ENCODE measurements around the gene ATP8B1.

- TF ChIP-seq CTCF (IDR thresholded peaks at IDR 0.05) (no peak), EP300 (IDR thresholded peaks at IDR 0.05) (no peak), POLR2A (IDR thresholded peaks at IDR 0.05) (no peak)
Observed at GRCh38 chr18:57826252-57826651, 23.1 kb upstream of the ATP8B1 start.
